ENCODE results near the gene REC8. TPM values are rescaled to one million over a fixed set of nuclear protein-coding genes. Genes with fewer than 3 reads are reported as not detected.
A peak's percentile ranks its signal among the peaks of the same experiment; 100 is the strongest.

REC8 gene
- total RNA-seq, 1 experiment from 2014 or later = 58.0 TPM

- H3K4me1 ChIP-seq (ENCODE audit: insufficient read depth, low read length) = no peaks in the 10 kb centered on the region
- H3K79me2 ChIP-seq (ENCODE audit: insufficient read depth, low read length) = no peaks in the 10 kb centered on the region
Observed at GRCh38 chr14:24130380-24130716, 41.5 kb upstream of the REC8 start, which contains the start of gene FITM1. TSS of gene FITM1 (plus strand) at chr14:24130659. CDS start at chr14:24131564, 905 bp downstream.

More at GRCh38 chr14:24130380-24130716, 41.5 kb upstream of the REC8 start, which contains the start of gene FITM1:
- Histone ChIP-seq H3K56ac (ENCODE audit: insufficient read length, low read depth, low read length) (no peak within 1 kb of the TSS), H2BK15ac (ENCODE audit: low read depth, low read length) (no peak within 1 kb of the TSS), H4K91ac (ENCODE audit: insufficient read length, low read depth, low read length) (no peak within 1 kb of the TSS), H3K27me3 (ENCODE audit: insufficient read depth, low read length) (no peaks in the 10 kb centered on the region), H4K5ac (ENCODE audit: insufficient read length, low read depth, low read length) (no peak within 1 kb of the TSS), H4K8ac (replicated peaks; ENCODE audit: insufficient read length, low read depth, low read length) (no peak within 1 kb of the TSS), H3K4ac (ENCODE audit: low read depth, low read length) (no peak within 1 kb of the TSS), H2BK120ac (ENCODE audit: low read depth, low read length, poor library complexity, severe bottlenecking) (no peak within 1 kb of the TSS), H2BK5ac (ENCODE audit: insufficient read length, low read length) (no peak within 1 kb of the TSS), H3K14ac (ENCODE audit: insufficient read depth, low read length) (no peak within 1 kb of the TSS), H3K9me3 (ENCODE audit: control insufficient read depth, low read depth, low read length) (no peaks in the 10 kb centered on the region), H3K27ac (ENCODE audit: insufficient read length, low read depth, low read length) (no peak within 1 kb of the TSS), H3K4me2 (ENCODE audit: insufficient read depth, insufficient read length, low read length) (no peak within 1 kb of the TSS), H3K79me1 (ENCODE audit: insufficient read depth, low read depth, low read length, poor library complexity, severe bottlenecking) (no peaks in the 10 kb centered on the region), H3K23me2 (ENCODE audit: insufficient read length, low read depth, low read length, poor library complexity, severe bottlenecking) (peaks cover 1% of the 10 kb centered on the region), H4K20me1 (ENCODE audit: control insufficient read depth, insufficient read depth, insufficient read length) (no peaks in the 10 kb centered on the region), H2AFZ (ENCODE audit: low read length) (no peak within 1 kb of the TSS), H3K23ac (ENCODE audit: insufficient read length, low read depth, low read length) (no peak within 1 kb of the TSS), H2BK20ac (ENCODE audit: low read depth, low read length, poor library complexity, severe bottlenecking) (no peak within 1 kb of the TSS), H2AK5ac (ENCODE audit: insufficient read length, low read length) (no peak within 1 kb of the TSS), H3T11ph (ENCODE audit: low read length) (no peak within 1 kb of the TSS), H2BK12ac (ENCODE audit: insufficient read length, low read depth, low read length) (no peak within 1 kb of the TSS), H3K9ac (ENCODE audit: extremely low read depth, insufficient read length, low read length) (no peak within 1 kb of the TSS), H3K18ac (ENCODE audit: insufficient read length, low read depth, low read length) (no peak within 1 kb of the TSS)
- no CpG with 5 or more reads among the region's 5 CpGs for WGBS (ENCODE audit: extremely low coverage, insufficient read length, low lambda C conversion rate)
- TF ChIP-seq CTCF (conservative IDR thresholded peaks at IDR 0.05) = no peak
- Mint-ChIP-seq H3K4me3 (no peak within 1 kb of the TSS), H3K36me3 (ENCODE audit: insufficient read depth in 1 of 3, low read depth in 3 of 3) (no peaks in the 10 kb centered on the region; a peak in 1 of 7 replicates), H3K9me3 (0 out of 5 replicates have a peak, but pooled peaks cover 0 to 2% of the 10 kb centered on the region in 2 experiments), H3K27ac (peak within 1 kb of the TSS in 2 of 3 experiments; percentile 31 to 48; a peak in 2 of 7 replicates), H3K4me1 (peaks cover 4 to 5% of the 10 kb centered on the region in 2 experiments; a peak in 3 of 4 replicates), H3K27me3 (ENCODE audit: low read depth) (no peaks in the 10 kb centered on the region)
- no peak for DNase-seq
